ENCODE results near the gene RIT2. TPM values are rescaled to one million over a fixed set of nuclear protein-coding genes. Genes with fewer than 3 reads are reported as not detected.

The RIT2 gene
- total RNA-seq, 1 experiment from 2014 or later, result not detected

GRCh38 chr18:42781298-42781815, 334.1 kb downstream of the RIT2 start:
- BruUV-seq (replicated peaks), result no TSS peak
- Histone ChIP-seq H3K27me3 (ENCODE audit: insufficient read depth, low read depth) (no peaks in the 10 kb centered on the region), H3K36me3 (ENCODE audit: low read depth) (no peaks in the 10 kb centered on the region), H2AFZ (no peak overlapping the region), H3K4me3 (no peak overlapping the region), H3F3A (ENCODE audit: insufficient read depth, low read depth) (no peaks in the 10 kb centered on the region), H3K79me2 (ENCODE audit: low read depth) (no peaks in the 10 kb centered on the region), H3K27ac (no peak overlapping the region), H3K9me2 (ENCODE audit: insufficient read depth) (no peaks in the 10 kb centered on the region), H4K20me1 (ENCODE audit: insufficient read depth) (no peaks in the 10 kb centered on the region), H3K4me1 (replicated peaks; ENCODE audit: insufficient read depth) (no peaks in the 10 kb centered on the region), H3K4me2 (no peak overlapping the region), H3K9me3 (ENCODE audit: insufficient read depth, low read depth) (no peaks in the 10 kb centered on the region)
- no peak for TF ChIP-seq CTCF (conservative IDR thresholded peaks at IDR 0.05)
- no peak for TF ChIP-seq EZH2 (IDR thresholded peaks at IDR 0.05; ENCODE audit: low read depth)
- intact Hi-C loops (cut with micrococcal nuclease; ENCODE audit: unreplicated experiment), result no loop called here
- CTCF ChIA-PET, result no interaction called here
- DNase-seq, result no peak
- POLR2A ChIA-PET (ENCODE audit: unreplicated experiment), result no interaction called here

- H3K79me2 ChIP-seq (ENCODE audit: low read depth), result no peaks in the 10 kb centered on the region
- no peak overlapping the region for H3K4me3 ChIP-seq
- H3K27ac ChIP-seq, result no peak overlapping the region
- H3K9me3 ChIP-seq (ENCODE audit: insufficient read depth, low read depth), result no peaks in the 10 kb centered on the region
- CTCF ChIA-PET, result no interaction called here
- no peaks in the 10 kb centered on the region for H3K27me3 ChIP-seq (ENCODE audit: insufficient read depth, low read depth)
- H3K9me2 ChIP-seq (ENCODE audit: insufficient read depth), result no peaks in the 10 kb centered on the region
- H3K4me2 ChIP-seq, result no peak overlapping the region
- BruUV-seq (replicated peaks), result no TSS peak
- H3F3A ChIP-seq (ENCODE audit: insufficient read depth, low read depth), result no peaks in the 10 kb centered on the region
- H3K4me1 ChIP-seq (replicated peaks; ENCODE audit: insufficient read depth), result no peaks in the 10 kb centered on the region
- H4K20me1 ChIP-seq (ENCODE audit: insufficient read depth), result no peaks in the 10 kb centered on the region
- POLR2A ChIA-PET (ENCODE audit: unreplicated experiment), result no interaction called here
- no peak overlapping the region for H2AFZ ChIP-seq
- DNase-seq, result no peak
- H3K36me3 ChIP-seq (ENCODE audit: low read depth), result no peaks in the 10 kb centered on the region
- TF ChIP-seq CTCF (conservative IDR thresholded peaks at IDR 0.05) (no peak), EZH2 (IDR thresholded peaks at IDR 0.05; ENCODE audit: low read depth) (no peak)
- intact Hi-C loops (cut with micrococcal nuclease; ENCODE audit: unreplicated experiment), result no loop called here
Measured at GRCh38 chr18:42780171-42780570, 335.3 kb downstream of the RIT2 start.

- intact Hi-C loops (cut with micrococcal nuclease; ENCODE audit: unreplicated experiment), result no loop called here
- Histone ChIP-seq H3K27ac (no peak overlapping the region), H3K27me3 (ENCODE audit: insufficient read depth, low read depth) (no peaks in the 10 kb centered on the region), H3K4me1 (replicated peaks; ENCODE audit: insufficient read depth) (no peaks in the 10 kb centered on the region), H4K20me1 (ENCODE audit: insufficient read depth) (no peaks in the 10 kb centered on the region), H3K9me3 (ENCODE audit: insufficient read depth, low read depth) (no peaks in the 10 kb centered on the region), H3K4me2 (no peak overlapping the region), H3K9me2 (ENCODE audit: insufficient read depth) (no peaks in the 10 kb centered on the region), H3K4me3 (no peak overlapping the region), H3K79me2 (ENCODE audit: low read depth) (no peaks in the 10 kb centered on the region), H3K36me3 (ENCODE audit: low read depth) (no peaks in the 10 kb centered on the region), H2AFZ (no peak overlapping the region), H3F3A (ENCODE audit: insufficient read depth, low read depth) (no peaks in the 10 kb centered on the region)
- CTCF ChIA-PET, result no interaction called here
- BruUV-seq (replicated peaks), result no TSS peak
- DNase-seq, result no peak
- TF ChIP-seq CTCF (conservative IDR thresholded peaks at IDR 0.05), result no peak
- no peak for TF ChIP-seq EZH2 (IDR thresholded peaks at IDR 0.05; ENCODE audit: low read depth)
- POLR2A ChIA-PET (ENCODE audit: unreplicated experiment), result no interaction called here
Measured at GRCh38 chr18:42778445-42779042, 336.9 kb downstream of the RIT2 start.
